ENCODE data around the gene SANBR. TPM values are rescaled to one million over a fixed set of nuclear protein-coding genes. Genes with fewer than 3 reads are reported as not detected.

Gene SANBR
- total and polyA plus RNA-seq, 2 of the 13 experiments (the other 11 are each of a cell fraction or from before 2014, with no cell fraction given) = 9.8 to 20.9 TPM

DNA sequence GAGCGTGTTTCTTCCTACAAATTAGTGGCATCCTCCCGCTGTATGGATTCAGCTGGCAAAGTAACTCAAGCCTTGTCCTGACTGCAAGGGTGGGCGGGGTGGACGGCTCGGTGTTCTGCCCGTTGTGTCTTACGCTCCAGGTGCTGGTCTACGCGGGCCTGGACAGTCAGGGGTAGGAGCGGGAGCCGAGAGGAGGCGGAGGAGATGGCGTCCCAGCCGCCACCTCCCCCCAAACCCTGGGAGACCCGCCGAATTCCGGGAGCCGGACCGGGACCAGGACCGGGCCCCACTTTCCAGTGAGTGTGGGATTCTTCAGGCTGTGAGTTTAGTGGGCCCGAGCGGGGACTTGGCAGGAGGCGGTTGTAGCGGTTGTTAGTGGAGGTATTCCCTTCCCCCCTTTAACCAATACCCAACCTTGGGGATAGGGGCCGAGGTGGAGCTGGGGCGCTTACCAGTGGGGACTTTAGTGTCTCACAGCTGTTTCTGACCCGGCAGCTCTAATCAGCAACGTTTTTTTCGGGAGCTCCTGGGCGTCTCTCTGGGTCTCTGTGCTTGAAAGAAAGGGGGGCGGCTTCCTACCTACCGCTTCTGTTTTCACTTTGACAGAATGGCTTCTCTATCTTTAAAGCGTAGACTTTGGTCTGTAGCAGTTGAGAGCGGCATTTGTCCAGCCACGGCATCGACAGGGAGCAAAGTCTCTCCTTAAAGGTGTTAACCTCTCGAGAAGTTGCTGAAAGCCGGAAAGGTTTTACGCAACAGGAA, 47.9 kb upstream of the SANBR start, which contains the start of the genes PEX13 and PUS10 (continued):
- TF ChIP-seq, protein P1, sequence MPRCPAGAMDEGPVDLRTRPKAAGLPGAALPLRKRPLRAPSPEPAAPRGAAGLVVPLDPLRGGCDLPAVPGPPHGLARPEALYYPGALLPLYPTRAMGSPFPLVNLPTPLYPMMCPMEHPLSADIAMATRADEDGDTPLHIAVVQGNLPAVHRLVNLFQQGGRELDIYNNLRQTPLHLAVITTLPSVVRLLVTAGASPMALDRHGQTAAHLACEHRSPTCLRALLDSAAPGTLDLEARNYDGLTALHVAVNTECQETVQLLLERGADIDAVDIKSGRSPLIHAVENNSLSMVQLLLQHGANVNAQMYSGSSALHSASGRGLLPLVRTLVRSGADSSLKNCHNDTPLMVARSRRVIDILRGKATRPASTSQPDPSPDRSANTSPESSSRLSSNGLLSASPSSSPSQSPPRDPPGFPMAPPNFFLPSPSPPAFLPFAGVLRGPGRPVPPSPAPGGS (CRISPR knock-in tag; IDR thresholded peaks at IDR 0.05) = peak; percentile 43; the same call in 1 of the 2 replicates
- TF ChIP-seq DNMT1 (CRISPR knock-in tag; IDR thresholded peaks at IDR 0.05) (no peak; the same call in 1 of the 2 replicates), TEAD2 (CRISPR knock-in tag; IDR thresholded peaks at IDR 0.05) (no peak), BCLAF1 (IDR thresholded peaks at IDR 0.05) (no peak), TFDP1 (CRISPR knock-in tag; IDR thresholded peaks at IDR 0.05; ENCODE audit: borderline replicate concordance) (peak; percentile 63; the same call in 1 of the 2 replicates), TBP (CRISPR knock-in tag; IDR thresholded peaks at IDR 0.05) (no peak), MEIS1 (CRISPR knock-in tag; IDR thresholded peaks at IDR 0.05; ENCODE audit: borderline replicate concordance) (no peak; the same call in 1 of the 2 replicates), ZNF30 (CRISPR knock-in tag; IDR thresholded peaks at IDR 0.05) (no peak), ZMYM3 (CRISPR knock-in tag; IDR thresholded peaks at IDR 0.05) (peak; percentile 71; the same call in 1 of the 2 replicates), PHF5A (CRISPR knock-in tag; IDR thresholded peaks at IDR 0.05; ENCODE audit: low read depth, unreplicated experiment) (peak; percentile 84), ZBTB7A (CRISPR knock-in tag; IDR thresholded peaks at IDR 0.05) (peak; percentile 70; the same call in 1 of the 2 replicates), ZNF335 (CRISPR knock-in tag; IDR thresholded peaks at IDR 0.05) (peak; percentile 60; the same call in 1 of the 2 replicates), AFF4 (CRISPR knock-in tag; IDR thresholded peaks at IDR 0.05) (peak; percentile 15), ZEB1 (IDR thresholded peaks at IDR 0.05; ENCODE audit: insufficient replicate concordance, low read depth) (no peak)
- TF ChIP-seq, protein P2, sequence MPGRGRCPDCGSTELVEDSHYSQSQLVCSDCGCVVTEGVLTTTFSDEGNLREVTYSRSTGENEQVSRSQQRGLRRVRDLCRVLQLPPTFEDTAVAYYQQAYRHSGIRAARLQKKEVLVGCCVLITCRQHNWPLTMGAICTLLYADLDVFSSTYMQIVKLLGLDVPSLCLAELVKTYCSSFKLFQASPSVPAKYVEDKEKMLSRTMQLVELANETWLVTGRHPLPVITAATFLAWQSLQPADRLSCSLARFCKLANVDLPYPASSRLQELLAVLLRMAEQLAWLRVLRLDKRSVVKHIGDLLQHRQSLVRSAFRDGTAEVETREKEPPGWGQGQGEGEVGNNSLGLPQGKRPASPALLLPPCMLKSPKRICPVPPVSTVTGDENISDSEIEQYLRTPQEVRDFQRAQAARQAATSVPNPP (CRISPR knock-in tag; IDR thresholded peaks at IDR 0.05) = 0 out of 2 replicates have a peak, but pooled peaks have one; percentile 11
- TF ChIP-seq, protein P3, sequence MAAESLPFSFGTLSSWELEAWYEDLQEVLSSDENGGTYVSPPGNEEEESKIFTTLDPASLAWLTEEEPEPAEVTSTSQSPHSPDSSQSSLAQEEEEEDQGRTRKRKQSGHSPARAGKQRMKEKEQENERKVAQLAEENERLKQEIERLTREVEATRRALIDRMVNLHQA (CRISPR knock-in tag; IDR thresholded peaks at IDR 0.05) = no peak
